MG63 (cell line): ENCODE measurements around the gene ZNF653. TPM values are rescaled to one million over a fixed set of nuclear protein-coding genes. Genes with fewer than 3 reads are reported as not detected.
"Not testable (repeated sequence)": the region's sequence is repeated elsewhere in the genome, so short reads cannot be mapped to it uniquely, and the experiment has no call there.

ENCODE experiments used
- DNase-seq: peaks from one replicate; pipeline ENCODE4 v3.0.0-alpha.2; 2020
- H3K27me3 ChIP-seq: fragments of 250-450 bp; sonication (Bioruptor Pico); 2 replicates; pipeline ENCODE4 v1.5.1; 2020; ENCODE audit warnings: mild to moderate bottlenecking, moderate library complexity
- H3K36me3 ChIP-seq: fragments of 250-450 bp; sonication (Bioruptor Pico); 2 replicates; pipeline ENCODE4 v1.5.1; 2020; ENCODE audit warnings: mild to moderate bottlenecking, moderate library complexity
- H3K4me3 ChIP-seq: fragments of 250-450 bp; sonication (Bioruptor Pico); 2 replicates; pipeline ENCODE4 v1.5.1; 2020; ENCODE audit warnings: mild to moderate bottlenecking, moderate library complexity
- H3K9me3 ChIP-seq: fragments of 250-450 bp; sonication (Bioruptor Pico); 2 replicates; pipeline ENCODE4 v1.5.1; 2020; ENCODE audit warnings: mild to moderate bottlenecking, moderate library complexity
- total RNA-seq: library from RNA; depleted of rRNA; stranded (reverse); fragments of >200 nt; shearing (Covaris generic); gene quantifications from 2 replicates; pipeline ENCODE4 v1.2.3, GENCODE V29; 2014; ENCODE audit warnings: low replicate concordance

Gene ZNF653
- total RNA-seq, 1 experiment from 2014 or later, result 12.8 TPM

DNA sequence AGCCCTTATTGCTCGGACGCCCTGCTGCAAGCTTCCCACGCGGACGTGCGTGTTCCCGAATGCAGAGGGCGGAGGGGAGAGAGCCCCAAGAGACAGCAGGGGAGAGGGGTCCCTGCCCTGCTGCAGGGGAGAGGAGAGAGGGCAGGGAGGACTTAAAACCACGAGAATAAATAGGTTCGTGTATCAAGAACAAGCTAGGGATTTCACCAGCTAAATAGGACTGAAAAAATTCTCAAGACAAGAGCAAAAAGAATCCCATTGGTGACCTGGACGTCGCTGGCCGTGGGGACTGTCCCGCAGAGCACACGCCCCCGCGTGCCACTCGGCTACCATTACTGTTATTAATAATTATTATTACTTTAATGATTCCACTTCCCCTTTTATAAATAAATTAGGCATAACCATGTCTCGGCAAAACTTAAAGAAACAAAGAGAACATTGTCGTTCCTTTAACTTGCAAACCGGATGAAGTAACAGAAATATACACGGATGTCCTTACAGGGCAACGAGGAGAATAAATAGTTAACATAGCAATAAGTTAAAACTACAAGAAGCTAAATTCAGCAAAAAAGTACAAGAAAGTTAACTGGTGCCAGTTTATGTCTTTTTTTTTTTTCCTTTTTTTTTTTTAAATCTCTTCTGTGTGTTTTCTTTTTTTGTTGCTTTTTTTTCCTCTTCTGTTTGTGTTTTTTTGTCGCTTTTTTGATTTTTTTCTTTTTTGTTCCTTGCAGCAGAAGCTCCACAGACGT, 53.6 kb downstream of the ZNF653 start:
- no peaks in the 10 kb centered on the region for H3K9me3 ChIP-seq
- DNase-seq, result no peak
- no peaks in the 10 kb centered on the region for H3K27me3 ChIP-seq
- peaks cover 38% of the 10 kb centered on the region for H3K36me3 ChIP-seq
- no peak overlapping the region for H3K4me3 ChIP-seq

- DNase-seq, result no peak
- no peak overlapping the region for H3K4me3 ChIP-seq
Measured at GRCh38 chr19:11451327-11451870, 54.2 kb downstream of the ZNF653 start.

DNA sequence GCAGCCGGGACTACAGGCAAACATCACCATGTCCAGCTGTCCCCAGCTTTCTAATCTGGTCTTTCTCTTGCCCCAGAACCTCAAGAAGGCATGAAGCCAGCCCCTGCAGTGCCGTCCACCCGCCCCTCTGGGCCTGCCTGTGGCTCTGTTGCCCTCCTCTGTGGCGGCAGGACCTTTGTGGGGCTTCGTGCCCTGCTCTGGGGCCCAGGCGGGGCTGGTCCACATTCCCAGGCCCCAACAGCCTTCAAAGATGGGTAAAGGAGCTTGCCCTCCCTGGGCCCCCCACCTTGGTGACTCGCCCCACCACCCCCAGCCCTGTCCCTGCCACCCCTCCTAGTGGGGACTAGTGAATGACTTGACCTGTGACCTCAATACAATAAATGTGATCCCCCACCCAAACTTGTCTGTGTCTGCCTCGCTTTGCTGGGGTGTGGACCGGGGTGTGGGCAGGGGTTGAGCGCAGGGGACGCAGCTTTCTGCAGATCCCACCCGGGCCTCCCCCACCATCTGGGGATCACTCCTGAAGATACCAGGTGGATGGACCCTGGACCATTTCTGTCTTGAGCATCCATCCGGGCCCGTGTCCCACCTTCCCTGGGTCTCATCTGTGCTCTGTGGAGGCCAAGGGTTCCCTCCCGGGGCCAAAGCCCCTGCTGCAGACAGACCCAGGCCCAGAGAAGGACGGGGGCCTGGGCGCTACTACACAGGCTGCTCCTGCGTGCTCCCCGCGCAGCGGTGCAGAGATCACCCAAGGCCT, 54.9 kb downstream of the ZNF653 start:
- no peaks in the 10 kb centered on the region for H3K27me3 ChIP-seq
- no peak for DNase-seq
- H3K4me3 ChIP-seq, result no peak overlapping the region
- H3K36me3 ChIP-seq, result peaks cover 48% of the 10 kb centered on the region
- H3K9me3 ChIP-seq, result no peaks in the 10 kb centered on the region

More at GRCh38 chr19:11451327-11451870, 54.2 kb downstream of the ZNF653 start:
- H3K9me3 ChIP-seq, result no peaks in the 10 kb centered on the region
- H3K27me3 ChIP-seq, result no peaks in the 10 kb centered on the region
- H3K36me3 ChIP-seq, result peaks cover 44% of the 10 kb centered on the region

- Histone ChIP-seq H3K4me3 (no peak overlapping the region), H3K9me3 (no peaks in the 10 kb centered on the region), H3K27me3 (no peaks in the 10 kb centered on the region), H3K36me3 (peaks cover 64% of the 10 kb centered on the region)
- DNase-seq, result no peak
Measured at GRCh38 chr19:11448923-11449554, 56.6 kb downstream of the ZNF653 start.

DNA sequence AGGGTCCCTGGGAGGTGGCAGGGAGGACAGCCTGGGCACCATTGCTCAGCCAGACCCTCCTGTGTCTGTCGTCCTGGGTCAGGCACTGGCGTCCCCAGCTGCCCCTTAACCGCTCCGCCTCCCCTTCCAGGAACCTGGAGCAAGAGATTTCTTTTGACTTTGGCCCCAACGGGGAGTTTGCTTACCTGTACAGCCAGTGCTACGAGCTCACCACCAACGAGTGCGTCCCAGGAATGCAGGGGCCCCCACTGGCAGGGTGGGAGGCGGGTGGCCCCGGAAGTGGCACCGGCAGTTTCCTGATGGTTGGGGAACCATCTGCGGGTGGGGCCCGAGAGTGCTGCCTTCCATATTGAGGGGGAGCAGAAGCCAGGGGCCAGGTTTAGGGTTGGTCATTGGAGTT, 57.2 kb downstream of the ZNF653 start:
- H3K36me3 ChIP-seq, result peaks cover 70% of the 10 kb centered on the region
- no peaks in the 10 kb centered on the region for H3K9me3 ChIP-seq
- no peaks in the 10 kb centered on the region for H3K27me3 ChIP-seq
- no peak for DNase-seq
- no peak overlapping the region for H3K4me3 ChIP-seq

GRCh38 chr19:11447347-11448262, 58.0 kb downstream of the ZNF653 start:
- no peaks in the 10 kb centered on the region for H3K9me3 ChIP-seq
- no peaks in the 10 kb centered on the region for H3K27me3 ChIP-seq
- H3K36me3 ChIP-seq, result peaks cover 78% of the 10 kb centered on the region
- no peak overlapping the region for H3K4me3 ChIP-seq
- no peak for DNase-seq

GRCh38 chr19:11446652-11447301, 58.9 kb downstream of the ZNF653 start:
- Histone ChIP-seq H3K4me3 (no peak overlapping the region), H3K36me3 (peaks cover 86% of the 10 kb centered on the region), H3K9me3 (no peaks in the 10 kb centered on the region), H3K27me3 (no peaks in the 10 kb centered on the region)
- DNase-seq, result peak; percentile 57

GRCh38 chr19:11446271-11446651, 59.4 kb downstream of the ZNF653 start:
- Histone ChIP-seq H3K27me3 (no peaks in the 10 kb centered on the region), H3K4me3 (no peak overlapping the region), H3K9me3 (no peaks in the 10 kb centered on the region), H3K36me3 (peaks cover 92% of the 10 kb centered on the region)
- DNase-seq, result no peak

DNA sequence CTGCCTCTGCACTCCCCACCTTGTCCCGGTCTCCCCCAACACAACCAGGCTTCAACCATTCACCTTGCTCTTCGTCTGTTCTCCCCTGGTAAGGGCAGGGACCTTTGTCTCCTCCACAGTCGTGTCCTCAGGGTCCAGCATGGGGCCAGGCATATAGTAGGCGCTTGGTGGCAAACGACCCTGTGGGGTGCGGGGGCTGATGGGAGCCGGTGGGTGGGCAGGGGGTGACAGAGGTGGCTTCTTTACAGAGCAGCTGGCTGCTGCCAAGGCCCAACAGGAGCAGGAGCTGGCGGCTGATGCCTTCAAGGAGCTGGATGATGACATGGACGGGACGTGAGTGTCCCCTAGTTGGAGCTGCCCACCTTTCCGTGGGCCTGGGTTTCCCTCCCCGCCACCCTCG, 60.5 kb downstream of the ZNF653 start:
- Histone ChIP-seq H3K27me3 (no peaks in the 10 kb centered on the region), H3K9me3 (no peaks in the 10 kb centered on the region), H3K4me3 (no peak overlapping the region), H3K36me3 (peaks cover 93% of the 10 kb centered on the region)
- DNase-seq, result no peak

- Histone ChIP-seq H3K9me3 (no peaks in the 10 kb centered on the region), H3K36me3 (peaks cover 91% of the 10 kb centered on the region), H3K27me3 (no peaks in the 10 kb centered on the region), H3K4me3 (no peak overlapping the region)
- no peak for DNase-seq
Measured at GRCh38 chr19:11444059-11444458, 61.6 kb downstream of the ZNF653 start.

DNA sequence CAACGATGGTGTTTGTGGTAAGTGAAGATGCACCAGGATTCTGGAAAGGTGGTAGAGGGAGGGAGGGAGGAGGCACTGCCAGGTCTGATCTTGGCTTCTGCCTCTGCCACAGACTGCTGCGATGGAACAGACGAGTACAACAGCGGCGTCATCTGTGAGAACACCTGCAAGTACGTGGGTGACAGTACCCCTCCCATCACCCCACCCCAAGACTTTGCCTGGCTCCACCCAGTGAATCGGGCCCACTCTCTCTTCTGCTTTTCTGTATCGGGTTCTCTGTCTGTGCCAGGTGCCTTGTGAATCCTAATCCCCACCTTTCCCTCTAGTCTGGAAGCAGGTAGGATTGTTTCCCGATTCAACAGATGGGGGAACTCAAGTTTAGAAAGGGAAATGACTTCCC, 67.7 kb downstream of the ZNF653 start:
- H3K36me3 ChIP-seq, result peaks cover 68% of the 10 kb centered on the region
- no peak for DNase-seq
- H3K4me3 ChIP-seq, result no peak overlapping the region

GRCh38 chr19:11435833-11436313, 69.8 kb downstream of the ZNF653 start:
- peaks cover 47% of the 10 kb centered on the region for H3K36me3 ChIP-seq
- DNase-seq, result peak; percentile 70
- H3K4me3 ChIP-seq, result peak overlapping the region; percentile 93
- no peaks in the 10 kb centered on the region for H3K9me3 ChIP-seq
- no peaks in the 10 kb centered on the region for H3K27me3 ChIP-seq

More for the DNA sequence above, 67.7 kb downstream of the ZNF653 start:
- Histone ChIP-seq H3K9me3 (no peaks in the 10 kb centered on the region), H3K27me3 (no peaks in the 10 kb centered on the region)

DNA sequence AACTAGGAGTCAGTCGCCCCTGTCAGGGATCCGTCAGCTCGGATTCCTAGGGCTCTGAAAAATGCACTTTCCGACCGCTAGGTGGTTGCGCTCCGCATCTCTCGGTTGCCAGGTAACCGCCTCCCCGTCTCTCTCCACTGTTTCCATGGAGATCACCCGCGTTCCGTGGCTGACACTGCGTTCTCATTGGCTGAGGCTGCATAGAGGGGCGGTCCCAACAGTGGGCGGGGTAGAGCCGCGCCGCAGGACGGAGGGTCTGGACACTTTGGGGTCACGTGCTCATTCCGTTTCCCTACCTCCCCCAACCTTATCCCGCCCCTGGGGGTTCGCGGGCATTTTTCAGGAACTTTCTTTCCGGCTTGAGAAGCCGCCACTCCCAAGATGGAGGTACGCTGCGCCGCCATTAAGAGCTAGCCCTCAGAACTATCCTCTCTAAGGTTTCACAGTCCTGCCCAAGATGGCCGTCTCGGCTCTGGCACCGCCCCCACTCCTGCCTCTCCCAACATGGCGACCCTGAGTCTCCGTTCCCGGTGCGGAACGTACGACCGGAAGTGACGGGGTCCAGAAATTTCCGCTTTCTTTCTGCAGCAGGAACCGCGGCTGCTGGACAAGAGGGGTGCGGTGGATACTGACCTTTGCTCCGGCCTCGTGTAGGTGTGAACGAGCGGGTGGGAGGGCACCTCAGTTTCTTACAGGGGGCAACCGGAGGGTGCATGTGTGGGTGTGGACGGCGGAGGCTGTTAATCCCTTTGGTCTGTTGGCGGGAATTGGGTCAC, 70.4 kb downstream of the ZNF653 start, which contains the start of the genes ODAD3 and PRKCSH:
Gene ODAD3 (minus strand): TSS at position 65 of the 776 bp plus-strand sequence. CDS start 105 bp downstream, outside the sequence.
Gene PRKCSH (plus strand): TSS at position 579 of the 776 bp plus-strand sequence. CDS start 483 bp downstream, outside the sequence.
- H3K36me3 ChIP-seq, result peaks cover 41% of the 10 kb centered on the region
- peak within 1 kb of the TSS; percentile 93 for H3K4me3 ChIP-seq
- no peaks in the 10 kb centered on the region for H3K9me3 ChIP-seq
- peak; percentile 100 for DNase-seq
- H3K27me3 ChIP-seq, result no peaks in the 10 kb centered on the region

DNA sequence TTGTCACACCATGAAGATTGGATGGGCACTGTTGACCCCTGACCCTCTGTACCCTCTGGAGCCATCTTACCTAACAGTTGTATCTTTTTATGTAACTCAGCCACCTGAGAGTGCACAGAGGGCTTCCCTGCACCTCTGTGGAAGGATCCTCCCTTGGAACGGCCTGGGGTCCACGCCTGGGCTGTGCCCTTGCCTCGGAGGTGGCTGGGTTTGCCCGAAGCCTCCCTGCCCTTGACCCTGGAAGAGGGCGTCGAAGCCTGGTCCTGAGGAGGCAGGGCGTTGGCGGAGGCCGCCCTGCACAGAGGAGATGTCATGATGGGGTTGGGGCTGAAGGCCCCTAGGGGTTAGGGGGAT, 71.0 kb downstream of the ZNF653 start:
- DNase-seq, result no peak
- Histone ChIP-seq H3K27me3 (no peaks in the 10 kb centered on the region), H3K4me3 (peak overlapping the region; percentile 93), H3K9me3 (no peaks in the 10 kb centered on the region), H3K36me3 (peaks cover 36% of the 10 kb centered on the region)

DNA sequence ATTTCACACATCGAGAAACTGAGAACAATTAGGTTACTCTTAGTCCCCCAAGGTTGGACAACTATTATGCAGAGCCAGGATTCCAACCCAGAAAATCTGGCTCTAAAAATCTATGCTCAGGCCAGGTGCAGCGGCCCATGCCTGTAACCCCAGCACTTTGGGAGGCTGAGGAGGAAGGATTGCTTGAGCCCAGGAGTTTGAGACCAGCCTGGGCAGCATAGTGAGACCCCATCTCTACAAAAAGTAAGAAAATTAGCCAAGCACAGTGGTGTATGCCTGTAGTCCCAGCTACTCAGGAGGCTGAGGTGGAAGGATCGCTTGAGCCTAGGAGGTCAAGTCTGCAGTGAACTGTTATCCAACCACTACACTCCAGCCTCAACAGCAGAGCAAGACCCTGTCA, 72.1 kb downstream of the ZNF653 start:
- not testable (repeated sequence) for H3K4me3 ChIP-seq, H3K27me3 ChIP-seq, DNase-seq, H3K9me3 ChIP-seq
- H3K36me3 ChIP-seq, result peaks cover 27% of the 10 kb centered on the region
